HG03439 (cell line): ENCODE data around the gene ITGA8.

Experiments
- ATAC-seq: cut with Tn5 transposase; IDR thresholded peaks from one replicate; pipeline ENCODE4 v1.9.1; 2021; ENCODE audit warnings: mild to moderate bottlenecking, moderate library complexity; ENCODE audit not compliant: unreplicated experiment

The ITGA8 gene

GRCh38 chr10:15737656-15738055, 17.9 kb upstream of the ITGA8 start:
- ATAC-seq = no peak

- ATAC-seq = no peak
Measured at GRCh38 chr10:15735763-15736162, 16.0 kb upstream of the ITGA8 start.

- no peak for ATAC-seq
Measured at GRCh38 chr10:15730341-15730740, 10.6 kb upstream of the ITGA8 start.

DNA sequence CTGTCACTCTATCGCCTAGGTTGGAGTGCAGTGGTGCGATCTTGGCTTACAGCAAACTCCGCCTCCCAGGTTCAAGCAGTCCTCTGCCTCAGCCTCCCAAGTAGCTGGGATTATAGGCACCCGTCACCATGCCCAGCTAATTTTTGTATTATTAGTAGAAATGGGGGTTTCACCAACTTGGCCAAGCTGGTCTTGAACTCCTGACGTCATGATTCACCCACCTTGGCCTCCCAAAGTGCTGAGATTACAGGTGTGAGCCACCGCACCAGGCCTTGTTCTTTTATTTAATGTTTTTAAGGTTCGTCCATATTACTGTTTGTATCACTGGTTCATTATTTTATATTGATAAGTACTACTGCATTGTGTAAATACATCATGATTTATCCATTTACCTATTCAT, 10.2 kb upstream of the ITGA8 start:
- no peak for ATAC-seq

DNA sequence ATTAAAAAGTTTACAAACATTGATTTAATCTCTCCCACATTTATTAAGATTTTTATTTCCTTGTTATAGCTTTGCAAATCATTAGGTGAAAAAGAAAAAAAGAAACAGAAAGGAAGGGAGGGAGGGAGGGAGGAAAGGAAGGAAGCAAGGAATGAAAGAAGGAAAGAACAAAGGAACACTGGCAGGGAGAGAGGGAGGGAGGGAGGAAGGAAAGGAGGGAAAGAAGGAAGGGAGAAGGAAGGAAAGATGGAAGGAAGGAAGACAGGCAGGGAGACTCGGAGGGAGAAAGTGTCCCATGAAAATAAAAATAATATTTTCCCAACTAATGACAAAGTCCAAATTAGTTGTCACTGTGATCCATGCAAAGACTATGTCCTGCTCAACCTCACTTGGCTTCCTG, 6.3 kb upstream of the ITGA8 start:
- no peak for ATAC-seq

GRCh38 chr10:15725603-15726002, 5.9 kb upstream of the ITGA8 start:
- ATAC-seq = no peak

DNA sequence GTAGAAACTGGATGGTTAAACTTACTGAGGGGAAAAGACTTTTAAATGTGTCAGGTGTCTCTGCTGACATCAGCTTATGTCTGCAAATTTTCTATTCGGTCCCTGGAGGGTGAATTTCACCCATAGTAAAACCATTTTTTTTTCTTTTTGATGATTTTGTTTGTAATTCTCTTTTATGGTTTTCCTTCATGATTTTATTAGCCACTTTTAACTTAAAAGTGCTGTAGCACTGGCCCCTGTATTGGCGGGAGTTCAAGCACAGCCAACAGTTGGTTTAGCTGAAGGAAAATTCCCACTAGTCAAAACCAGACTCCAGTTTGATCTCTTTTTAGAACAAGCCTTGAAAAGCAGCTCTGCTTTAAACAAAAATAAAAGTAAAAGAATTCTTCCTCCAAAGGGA, 5.0 kb upstream of the ITGA8 start:
- no peak for ATAC-seq

DNA sequence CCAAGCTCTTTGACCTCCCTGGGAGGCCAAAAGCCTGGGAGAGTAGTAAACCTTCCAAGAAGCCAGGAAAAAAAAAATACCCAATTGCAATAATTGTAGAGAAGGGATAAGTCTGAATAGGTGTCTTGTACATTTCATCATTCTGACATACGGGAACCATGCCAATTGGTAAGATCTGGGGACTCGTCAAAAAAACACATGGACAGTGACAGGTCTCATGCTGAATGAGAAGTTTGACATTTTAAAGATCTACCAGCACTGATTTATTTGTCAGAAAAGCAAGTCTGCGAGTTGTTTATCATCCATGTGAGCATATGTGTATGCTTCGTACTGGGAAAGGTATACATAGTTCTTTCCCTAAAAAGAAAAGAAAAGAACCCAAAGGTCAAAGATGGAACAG, 4.1 kb upstream of the ITGA8 start:
- no peak for ATAC-seq

DNA sequence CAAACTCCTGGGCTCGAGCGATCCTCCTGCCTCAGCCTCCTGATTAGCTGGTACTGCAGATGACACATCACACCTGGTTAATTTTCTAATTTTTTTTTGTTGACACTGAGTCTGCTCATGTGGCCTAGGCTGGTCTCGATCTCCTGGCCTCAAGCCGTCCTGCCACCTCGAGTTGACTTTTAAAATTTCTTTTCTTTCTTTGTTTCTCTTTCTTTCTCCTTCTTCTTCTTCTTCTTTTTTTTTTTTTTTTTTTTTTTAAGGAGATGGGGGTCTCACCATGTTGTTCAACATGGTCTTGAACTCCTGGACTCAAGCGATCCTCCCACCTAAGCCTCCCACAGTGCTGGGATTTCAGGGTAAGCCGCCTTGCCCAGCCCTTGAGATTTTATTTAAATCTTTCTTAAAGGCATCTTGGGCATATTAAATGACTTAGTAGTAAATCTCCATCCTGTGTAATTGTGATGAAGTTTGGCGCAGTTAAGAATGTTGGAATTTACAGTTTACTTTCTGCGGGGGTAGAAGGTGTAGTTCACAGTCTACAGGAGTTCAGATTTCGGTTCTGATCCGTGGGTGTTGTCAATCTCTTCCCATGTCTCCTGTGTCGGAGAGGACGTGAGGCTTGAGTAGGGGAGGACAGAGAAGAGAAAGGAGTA, 1.0 kb upstream of the ITGA8 start:
- no peak for ATAC-seq

- no peak for ATAC-seq
Measured at GRCh38 chr10:15719049-15719898, 448 bp downstream of the ITGA8 start.

- no peak for ATAC-seq
Measured at GRCh38 chr10:15718694-15719048, 1.1 kb downstream of the ITGA8 start.

DNA sequence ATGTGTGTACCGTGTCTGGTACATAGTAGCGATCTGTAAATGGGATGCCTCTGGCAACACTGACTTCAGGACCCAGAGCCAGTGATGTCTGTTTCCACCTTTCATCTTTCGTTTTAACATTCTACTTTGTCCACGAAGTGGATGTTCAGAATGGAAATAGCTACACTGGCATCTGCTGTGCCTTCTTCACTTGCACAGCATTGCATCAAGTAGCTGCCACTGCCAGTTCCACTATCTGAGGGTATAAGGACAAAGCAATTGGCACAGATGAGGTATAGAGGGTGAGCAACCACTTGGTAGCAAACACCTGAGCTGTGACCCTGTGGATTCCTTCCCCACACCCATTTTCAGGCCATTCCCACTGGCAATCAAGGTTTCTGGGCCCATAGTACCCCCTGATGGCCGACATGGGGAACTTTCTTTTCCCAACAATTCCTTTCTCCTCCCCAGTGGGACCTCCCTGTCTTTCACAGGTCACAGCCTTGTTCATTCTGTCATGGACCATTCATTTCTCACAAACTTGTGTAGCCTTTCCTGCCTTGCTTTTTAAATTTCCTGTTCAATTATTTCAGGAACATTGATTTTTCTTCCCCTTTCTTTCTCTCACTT, 4.0 kb downstream of the ITGA8 start:
- no peak for ATAC-seq

GRCh38 chr10:15714847-15715246, 4.9 kb downstream of the ITGA8 start:
- ATAC-seq = no peak

GRCh38 chr10:15712883-15713282, 6.8 kb downstream of the ITGA8 start:
- ATAC-seq = no peak

GRCh38 chr10:15710455-15710854, 9.3 kb downstream of the ITGA8 start:
- ATAC-seq = no peak

- ATAC-seq = no peak
Measured at GRCh38 chr10:15705298-15705697, 14.4 kb downstream of the ITGA8 start.

- no peak for ATAC-seq
Measured at GRCh38 chr10:15704581-15704968, 15.1 kb downstream of the ITGA8 start.

DNA sequence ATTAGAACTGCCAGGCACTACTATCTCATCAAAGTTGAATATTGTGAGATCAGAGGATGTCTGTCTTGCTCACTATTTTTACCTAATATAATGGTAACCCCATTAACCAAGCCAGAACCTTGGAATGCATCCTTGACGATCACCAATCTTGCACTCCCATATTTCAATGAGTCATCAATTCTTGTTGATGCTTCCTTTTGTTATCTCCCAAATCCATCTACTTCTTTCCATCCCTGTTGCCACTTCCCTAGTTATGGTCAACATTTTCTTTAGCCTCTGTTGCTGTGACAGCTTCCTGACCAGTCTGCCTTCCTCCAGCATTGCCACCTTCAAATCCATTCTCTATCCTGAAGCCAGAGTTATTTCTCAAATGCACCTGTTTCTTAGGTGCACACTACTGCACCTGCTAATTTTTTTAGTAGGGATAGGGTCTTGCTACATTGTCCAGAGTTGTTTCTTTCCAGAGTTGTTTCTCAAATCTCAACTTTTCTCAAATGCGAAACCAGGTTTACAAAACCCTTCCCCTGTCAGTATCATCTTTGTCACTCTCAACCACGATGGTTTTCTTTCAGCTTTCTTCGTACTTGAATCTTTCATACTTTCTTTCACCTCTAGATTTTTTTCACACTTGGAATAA, 15.7 kb downstream of the ITGA8 start:
- no peak for ATAC-seq

DNA sequence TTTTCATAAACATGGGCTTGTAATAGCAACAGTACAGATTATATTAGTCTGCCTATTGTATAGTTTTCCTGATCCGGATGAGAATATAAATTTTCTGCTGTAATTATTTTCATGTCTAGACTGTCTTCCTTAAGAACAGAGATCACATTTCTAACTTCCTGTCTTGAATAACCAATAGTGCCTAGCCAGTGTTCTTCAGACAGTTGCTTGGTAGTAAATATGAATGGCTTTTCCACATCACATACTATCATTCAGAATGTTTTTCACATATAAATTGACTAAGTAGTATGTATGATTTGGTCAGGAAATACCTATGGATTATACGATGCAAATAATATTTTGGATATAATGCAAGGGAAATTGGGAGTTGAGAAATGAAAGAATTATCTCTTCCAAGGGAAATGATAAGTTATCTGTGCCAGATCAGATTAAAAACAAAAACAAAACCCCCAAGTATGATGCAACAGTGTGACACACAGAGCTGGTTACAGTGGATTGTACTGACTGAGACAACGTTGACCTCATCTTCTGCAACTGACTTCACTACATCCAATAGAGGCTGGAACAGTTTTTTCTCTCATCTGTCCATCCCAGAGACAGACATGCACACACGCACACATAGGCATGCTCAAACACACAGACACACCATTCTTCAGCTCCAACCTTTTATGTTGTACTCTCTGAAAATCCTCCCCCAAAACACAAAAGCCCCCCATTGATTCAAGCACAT, 16.4 kb downstream of the ITGA8 start:
- no peak for ATAC-seq

GRCh38 chr10:15700078-15700674, 19.5 kb downstream of the ITGA8 start:
- no peak for ATAC-seq

GRCh38 chr10:15695852-15696251, 23.9 kb downstream of the ITGA8 start:
- no peak for ATAC-seq
